Measurements from ENCODE around the gene ZBED4.

ZBED4 gene

DNA sequence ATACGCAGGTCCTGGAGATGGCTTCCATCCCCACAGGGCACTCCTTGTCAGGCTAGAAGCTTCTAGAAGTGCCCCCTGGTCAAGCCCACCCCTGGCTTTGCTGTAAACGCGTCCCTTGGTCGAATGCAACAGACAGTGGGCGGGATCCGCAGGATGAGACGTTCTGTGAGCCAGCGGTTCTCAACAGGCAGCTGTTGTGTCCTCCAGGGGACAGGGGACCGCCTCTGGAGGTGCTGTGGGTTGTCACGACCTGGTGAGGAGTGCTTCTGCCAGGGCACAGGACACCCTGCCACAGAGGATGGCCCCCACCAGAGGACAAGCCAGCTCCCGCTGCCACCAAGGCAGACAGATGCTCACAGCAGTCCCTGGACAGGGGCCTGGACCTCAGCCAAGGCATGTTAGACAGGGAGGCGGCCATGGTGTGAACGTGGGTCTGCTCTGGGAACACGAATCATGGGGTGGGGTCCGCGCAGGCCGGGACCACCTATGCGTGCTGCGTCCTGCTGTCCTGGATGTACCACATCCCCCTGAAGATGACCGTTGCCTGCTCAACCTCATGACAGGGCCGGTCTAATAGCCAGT lies 76.4 kb downstream of the ZBED4 start:
- DNase-seq (ENCODE audit: insufficient read length): no peak
- FAIRE-seq: no peak
- no peak for TF ChIP-seq POLR2AphosphoS5 (IDR thresholded peaks at IDR 0.05; ENCODE audit: low read depth, low read length)
- TF ChIP-seq POLR2A (IDR thresholded peaks at IDR 0.05; ENCODE audit: low read depth, low read length): no peak
- TF ChIP-seq TAF1 (IDR thresholded peaks at IDR 0.05; ENCODE audit: borderline replicate concordance, low read depth, low read length): no peak

DNA sequence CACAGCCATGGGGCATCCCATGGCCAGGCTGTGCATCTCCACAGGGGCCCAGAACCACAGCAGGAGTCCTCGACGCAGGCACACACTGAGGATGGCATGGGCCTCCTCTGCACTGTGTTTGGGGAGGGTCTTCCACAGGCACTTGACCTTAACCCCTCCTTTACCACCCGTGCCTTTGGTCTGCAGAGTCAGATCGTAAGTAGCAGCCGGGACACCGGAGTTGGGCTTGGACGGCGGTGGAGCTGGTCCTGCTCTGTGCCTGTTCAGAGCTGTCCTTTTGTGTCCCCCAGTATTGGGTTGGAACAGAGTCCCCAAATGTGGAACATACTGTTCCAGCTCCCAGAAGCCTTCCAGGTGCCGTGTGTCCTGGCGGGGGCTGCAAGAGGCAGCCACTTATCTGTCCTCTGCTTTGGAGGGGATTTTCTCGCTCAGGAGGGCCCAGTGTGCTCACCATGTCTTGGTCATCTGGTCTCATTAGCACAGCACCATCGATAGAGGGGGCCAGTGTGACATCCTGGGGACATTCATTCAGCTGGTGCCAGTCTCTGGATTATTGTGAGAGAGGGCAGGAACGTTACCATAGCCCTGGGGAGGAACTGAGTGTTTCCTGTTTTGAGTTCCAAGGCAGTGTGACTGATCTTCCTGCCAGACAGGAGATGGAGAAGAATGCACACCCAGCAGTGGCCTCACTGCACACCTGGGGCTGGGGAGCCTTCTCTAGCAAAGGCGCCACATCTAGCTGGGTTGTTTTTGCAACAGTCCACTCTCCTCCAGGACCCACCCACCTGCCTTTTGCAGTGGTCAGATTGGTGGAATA lies 77.2 kb downstream of the ZBED4 start:
- FAIRE-seq (peak; percentile 95), DNase-seq (ENCODE audit: insufficient read length) (no peak)
- TF ChIP-seq POLR2A (IDR thresholded peaks at IDR 0.05; ENCODE audit: low read depth, low read length) (no peak), TAF1 (IDR thresholded peaks at IDR 0.05; ENCODE audit: borderline replicate concordance, low read depth, low read length) (no peak), POLR2AphosphoS5 (IDR thresholded peaks at IDR 0.05; ENCODE audit: low read depth, low read length) (no peak)

DNA sequence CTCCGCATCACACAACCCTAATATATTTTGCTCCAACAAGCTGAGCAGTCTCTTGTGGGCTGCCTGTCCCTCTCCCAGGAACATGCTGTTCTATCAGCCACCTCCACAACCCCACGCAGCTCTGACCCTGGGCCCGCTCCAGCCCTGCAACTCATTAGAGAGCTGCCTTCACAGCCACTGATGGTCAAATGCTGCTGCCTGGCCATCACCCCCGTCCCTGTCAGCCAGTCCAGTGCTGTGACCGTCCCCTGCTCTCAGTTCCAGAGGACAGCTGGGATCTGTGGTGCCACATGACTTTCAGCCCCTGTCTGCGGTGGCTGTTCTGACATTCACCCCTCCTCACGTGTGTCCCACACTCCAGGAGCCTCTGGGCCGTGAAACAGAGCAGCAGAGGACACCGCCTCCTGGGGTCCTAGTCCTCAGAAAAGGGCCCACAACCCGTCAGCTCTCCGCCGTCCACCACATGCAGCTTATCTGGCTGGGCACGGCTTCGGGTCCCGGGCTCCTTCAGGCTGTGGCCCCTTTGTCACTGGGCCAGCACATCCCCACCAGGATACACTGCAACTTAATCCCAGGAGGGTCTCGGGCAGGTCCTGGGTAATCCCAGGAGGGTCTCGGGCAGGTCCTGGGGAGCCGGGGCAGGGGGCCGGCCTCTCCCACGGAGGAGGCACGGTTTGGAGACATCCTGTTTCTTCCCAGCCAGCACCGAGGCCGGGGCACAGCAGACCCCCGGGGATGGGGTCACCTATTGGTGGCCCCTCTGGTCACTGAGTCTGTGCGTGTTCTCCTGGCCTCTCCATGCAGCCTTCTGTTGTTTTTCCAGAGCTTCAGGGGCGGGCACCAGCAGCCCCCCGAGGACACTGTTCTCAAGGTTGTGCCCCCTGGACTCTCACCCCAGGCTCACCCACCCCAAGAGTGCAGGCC lies 79.9 kb downstream of the ZBED4 start:
- TF ChIP-seq TAF1 (IDR thresholded peaks at IDR 0.05; ENCODE audit: borderline replicate concordance, low read depth, low read length): no peak
- TF ChIP-seq POLR2A (IDR thresholded peaks at IDR 0.05; ENCODE audit: low read depth, low read length): no peak
- no peak for TF ChIP-seq POLR2AphosphoS5 (IDR thresholded peaks at IDR 0.05; ENCODE audit: low read depth, low read length)
- FAIRE-seq (peak; percentile 69), DNase-seq (ENCODE audit: insufficient read length) (no peak)

DNA sequence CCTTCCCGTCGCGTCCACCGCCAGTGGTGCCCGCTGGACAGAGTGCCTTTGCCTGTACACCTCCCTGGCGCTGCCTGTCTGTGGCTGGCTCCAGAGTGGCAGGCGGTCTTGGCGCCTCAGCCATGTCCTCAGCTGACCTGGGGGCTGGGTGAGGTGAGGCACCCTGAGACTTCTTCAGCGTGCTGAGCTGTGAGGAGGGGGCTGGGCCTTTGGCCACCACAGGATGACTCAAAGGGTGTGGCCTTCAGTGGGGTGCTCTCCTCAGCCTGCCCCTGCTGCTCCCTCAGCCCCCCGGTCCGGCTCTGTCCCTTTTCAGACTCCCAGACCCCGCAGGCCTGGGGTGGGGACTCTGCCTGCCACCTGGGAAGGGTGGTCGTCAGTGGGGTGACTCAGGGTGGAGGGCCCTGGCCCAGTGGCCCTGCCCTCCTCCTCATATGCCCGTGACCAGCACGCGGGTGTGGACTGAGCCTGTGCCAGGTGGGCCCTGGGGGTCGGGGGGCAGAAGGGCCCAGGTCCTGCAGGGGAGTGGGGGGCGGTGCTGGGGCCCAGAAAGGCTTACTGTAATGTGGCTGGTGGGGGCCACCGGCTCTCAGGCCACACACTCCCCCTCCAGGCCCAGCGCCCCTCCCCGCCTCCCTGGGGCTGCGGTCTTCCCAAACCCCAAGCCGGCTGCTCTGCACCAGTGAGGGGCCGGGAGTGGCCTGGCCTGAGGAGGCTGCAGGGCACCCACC lies 80.7 kb downstream of the ZBED4 start:
- TF ChIP-seq POLR2AphosphoS5 (IDR thresholded peaks at IDR 0.05; ENCODE audit: low read depth, low read length) (no peak), POLR2A (IDR thresholded peaks at IDR 0.05; ENCODE audit: low read depth, low read length) (no peak), TAF1 (IDR thresholded peaks at IDR 0.05; ENCODE audit: borderline replicate concordance, low read depth, low read length) (no peak)
- DNase-seq (ENCODE audit: insufficient read length) (no peak), FAIRE-seq (peak; percentile 86)

DNA sequence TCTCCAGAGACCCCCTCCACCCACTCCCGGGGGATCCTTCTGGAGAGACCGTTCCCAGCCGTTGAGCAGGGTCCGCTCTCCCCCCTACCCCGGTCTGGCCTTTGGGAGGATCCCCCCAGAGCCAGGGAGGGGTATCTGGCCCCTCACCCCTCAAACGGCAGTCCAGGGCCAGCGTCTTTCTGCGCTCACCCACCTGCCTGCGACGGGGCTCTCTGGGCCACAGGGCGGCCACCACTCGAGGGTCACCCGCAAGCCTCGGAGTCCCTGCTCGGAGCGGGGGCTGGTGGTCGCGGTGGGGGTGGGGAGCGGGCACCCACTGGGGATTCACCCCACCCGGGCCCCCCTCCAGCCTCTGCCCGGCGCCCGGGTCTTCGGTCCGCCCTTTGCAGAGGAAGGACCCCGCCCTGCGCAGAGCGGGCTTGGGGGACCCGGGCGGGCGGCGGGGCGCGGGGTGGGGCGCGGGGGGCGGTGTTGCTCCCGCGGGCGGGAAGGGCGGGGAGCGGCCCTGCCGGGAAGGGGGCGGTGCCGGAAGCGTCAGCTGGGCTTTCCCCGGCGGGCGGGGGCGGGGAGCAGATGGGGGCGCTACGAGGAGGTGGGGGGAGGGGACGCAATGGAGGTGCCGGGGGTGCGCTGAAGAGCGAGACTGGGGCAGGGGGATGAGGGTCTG lies 81.4 kb downstream of the ZBED4 start:
- peak; percentile 54 for FAIRE-seq
- TF ChIP-seq POLR2AphosphoS5 (IDR thresholded peaks at IDR 0.05; ENCODE audit: low read depth, low read length) (no peak), TAF1 (IDR thresholded peaks at IDR 0.05; ENCODE audit: borderline replicate concordance, low read depth, low read length) (no peak), POLR2A (IDR thresholded peaks at IDR 0.05; ENCODE audit: low read depth, low read length) (no peak)
- DNase-seq (ENCODE audit: insufficient read length): peak; percentile 74

DNA sequence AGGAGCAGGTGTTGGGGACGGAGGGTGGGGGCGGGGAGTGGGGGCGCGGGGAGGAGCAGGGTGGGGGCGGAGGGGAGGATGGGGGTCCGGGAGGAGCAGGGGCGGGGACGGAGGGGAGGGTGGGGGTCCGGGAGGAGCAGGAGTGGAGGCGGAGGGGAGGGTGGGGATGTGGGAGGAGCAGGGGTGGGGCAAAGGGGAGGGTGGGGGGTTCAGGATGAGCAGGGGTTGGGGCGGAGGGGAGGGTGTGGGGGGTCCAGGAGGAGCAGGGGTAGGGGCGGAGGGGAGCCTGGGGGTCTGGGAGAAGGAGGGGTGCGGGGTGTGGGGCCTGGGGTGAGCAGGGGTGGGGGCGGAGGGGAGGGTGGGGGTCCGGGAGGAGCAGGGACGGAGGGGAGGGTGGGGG lies 81.9 kb downstream of the ZBED4 start:
- no peak for FAIRE-seq
- DNase-seq (ENCODE audit: insufficient read length): no peak
- TF ChIP-seq POLR2AphosphoS5 (IDR thresholded peaks at IDR 0.05; ENCODE audit: low read depth, low read length) (no peak), POLR2A (IDR thresholded peaks at IDR 0.05; ENCODE audit: low read depth, low read length) (no peak), TAF1 (IDR thresholded peaks at IDR 0.05; ENCODE audit: borderline replicate concordance, low read depth, low read length) (no peak)

DNA sequence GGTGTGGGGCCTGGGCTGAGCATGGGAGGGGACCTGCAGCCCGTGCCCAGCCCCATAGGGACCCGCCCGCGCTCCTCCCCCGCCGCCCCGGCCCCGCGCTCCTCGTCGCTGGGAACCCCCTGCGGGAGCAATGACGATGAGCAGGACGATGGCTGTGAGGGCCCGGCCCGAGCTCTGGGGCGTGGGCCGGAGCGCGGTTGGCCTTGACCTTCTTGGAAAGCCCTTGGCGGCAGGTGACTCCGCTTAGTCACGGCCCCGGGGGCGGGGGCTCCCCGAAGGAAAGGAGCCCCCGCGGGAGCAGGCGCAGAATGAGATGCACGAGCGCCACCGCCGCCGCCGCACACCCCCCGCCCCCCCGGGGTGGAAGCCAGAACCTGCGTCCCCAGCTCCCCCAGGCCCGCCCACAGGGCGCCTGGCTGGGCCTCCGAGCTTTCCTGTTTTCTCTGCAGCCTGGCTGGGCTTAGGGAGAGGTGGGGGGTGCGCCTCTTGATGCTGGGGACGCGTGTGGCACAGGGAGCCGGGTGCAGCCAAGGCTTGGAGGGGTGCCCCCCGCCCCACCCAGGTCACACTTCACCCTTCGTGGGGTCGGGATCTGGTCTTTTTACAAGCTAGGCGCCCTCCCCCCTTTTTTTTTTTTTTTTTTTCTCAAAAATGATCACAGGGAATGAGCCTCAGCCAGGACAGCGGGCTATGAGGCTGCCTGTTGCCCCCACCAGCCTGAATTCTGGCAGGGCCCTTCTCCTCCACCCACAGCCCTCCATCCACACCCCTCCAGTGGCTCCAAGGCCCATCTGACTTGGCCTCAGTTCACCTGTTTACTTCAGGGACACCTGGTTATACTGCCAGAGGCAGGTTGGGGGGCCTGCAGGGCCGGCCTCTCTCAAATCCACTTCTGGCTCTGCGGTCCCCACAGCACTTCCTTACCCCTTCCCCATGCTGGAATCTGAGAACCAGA lies 82.7 kb downstream of the ZBED4 start:
- TF ChIP-seq POLR2AphosphoS5 (IDR thresholded peaks at IDR 0.05; ENCODE audit: low read depth, low read length): no peak
- no peak for TF ChIP-seq TAF1 (IDR thresholded peaks at IDR 0.05; ENCODE audit: borderline replicate concordance, low read depth, low read length)
- TF ChIP-seq POLR2A (IDR thresholded peaks at IDR 0.05; ENCODE audit: low read depth, low read length): peak; percentile 55; the same call in 1 of the 2 replicates
- FAIRE-seq (peak; percentile 92), DNase-seq (ENCODE audit: insufficient read length) (peak; percentile 82)

DNA sequence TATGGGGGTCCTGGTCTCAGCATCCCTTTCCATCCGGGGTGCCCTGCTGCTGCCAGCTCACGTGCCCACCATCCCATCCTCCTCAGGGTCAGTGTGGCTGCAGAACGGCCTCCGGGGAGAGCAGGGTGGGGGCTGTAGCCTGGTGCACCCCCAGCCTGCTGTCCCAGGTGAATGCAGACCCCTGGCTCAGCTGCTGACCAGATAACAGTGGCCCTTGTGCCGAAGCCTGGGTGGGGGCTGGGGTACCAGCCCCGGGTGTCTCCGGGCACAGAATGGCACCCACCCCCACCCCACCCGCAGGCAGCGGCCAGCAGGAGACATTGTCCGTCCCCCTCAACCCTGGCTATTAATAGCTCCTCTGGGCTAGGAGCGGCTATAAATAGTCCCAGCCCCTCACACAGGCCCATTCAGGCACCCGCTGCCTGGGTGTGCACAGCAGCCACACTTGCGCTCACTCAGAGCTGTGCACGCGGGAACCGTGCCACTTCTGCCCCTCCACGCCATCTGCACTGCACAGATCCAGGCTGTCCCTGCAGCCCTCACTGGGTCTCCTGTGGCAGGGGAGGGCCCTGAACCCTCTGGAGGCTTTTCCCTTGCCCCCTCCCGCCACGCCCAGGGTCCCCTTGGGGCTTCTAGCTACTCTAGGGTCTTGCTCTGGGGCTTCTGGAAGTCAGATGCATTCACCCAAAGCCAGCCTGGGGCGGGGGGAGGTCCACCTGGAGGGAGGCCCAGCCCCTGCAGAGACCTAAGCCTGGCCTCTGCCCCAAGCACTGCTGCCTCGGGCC lies 83.5 kb downstream of the ZBED4 start:
- no peak for DNase-seq (ENCODE audit: insufficient read length)
- no peak for FAIRE-seq
- TF ChIP-seq POLR2A (IDR thresholded peaks at IDR 0.05; ENCODE audit: low read depth, low read length): no peak
- no peak for TF ChIP-seq POLR2AphosphoS5 (IDR thresholded peaks at IDR 0.05; ENCODE audit: low read depth, low read length)
- TF ChIP-seq TAF1 (IDR thresholded peaks at IDR 0.05; ENCODE audit: borderline replicate concordance, low read depth, low read length): no peak
